Measurements from ENCODE around the gene MX2.
"Not testable (repeated sequence)": the region's sequence is repeated elsewhere in the genome, so short reads cannot be mapped to it uniquely, and the experiment has no call there.

MX2 gene, protein sequence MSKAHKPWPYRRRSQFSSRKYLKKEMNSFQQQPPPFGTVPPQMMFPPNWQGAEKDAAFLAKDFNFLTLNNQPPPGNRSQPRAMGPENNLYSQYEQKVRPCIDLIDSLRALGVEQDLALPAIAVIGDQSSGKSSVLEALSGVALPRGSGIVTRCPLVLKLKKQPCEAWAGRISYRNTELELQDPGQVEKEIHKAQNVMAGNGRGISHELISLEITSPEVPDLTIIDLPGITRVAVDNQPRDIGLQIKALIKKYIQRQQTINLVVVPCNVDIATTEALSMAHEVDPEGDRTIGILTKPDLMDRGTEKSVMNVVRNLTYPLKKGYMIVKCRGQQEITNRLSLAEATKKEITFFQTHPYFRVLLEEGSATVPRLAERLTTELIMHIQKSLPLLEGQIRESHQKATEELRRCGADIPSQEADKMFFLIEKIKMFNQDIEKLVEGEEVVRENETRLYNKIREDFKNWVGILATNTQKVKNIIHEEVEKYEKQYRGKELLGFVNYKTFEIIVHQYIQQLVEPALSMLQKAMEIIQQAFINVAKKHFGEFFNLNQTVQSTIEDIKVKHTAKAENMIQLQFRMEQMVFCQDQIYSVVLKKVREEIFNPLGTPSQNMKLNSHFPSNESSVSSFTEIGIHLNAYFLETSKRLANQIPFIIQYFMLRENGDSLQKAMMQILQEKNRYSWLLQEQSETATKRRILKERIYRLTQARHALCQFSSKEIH

DNA sequence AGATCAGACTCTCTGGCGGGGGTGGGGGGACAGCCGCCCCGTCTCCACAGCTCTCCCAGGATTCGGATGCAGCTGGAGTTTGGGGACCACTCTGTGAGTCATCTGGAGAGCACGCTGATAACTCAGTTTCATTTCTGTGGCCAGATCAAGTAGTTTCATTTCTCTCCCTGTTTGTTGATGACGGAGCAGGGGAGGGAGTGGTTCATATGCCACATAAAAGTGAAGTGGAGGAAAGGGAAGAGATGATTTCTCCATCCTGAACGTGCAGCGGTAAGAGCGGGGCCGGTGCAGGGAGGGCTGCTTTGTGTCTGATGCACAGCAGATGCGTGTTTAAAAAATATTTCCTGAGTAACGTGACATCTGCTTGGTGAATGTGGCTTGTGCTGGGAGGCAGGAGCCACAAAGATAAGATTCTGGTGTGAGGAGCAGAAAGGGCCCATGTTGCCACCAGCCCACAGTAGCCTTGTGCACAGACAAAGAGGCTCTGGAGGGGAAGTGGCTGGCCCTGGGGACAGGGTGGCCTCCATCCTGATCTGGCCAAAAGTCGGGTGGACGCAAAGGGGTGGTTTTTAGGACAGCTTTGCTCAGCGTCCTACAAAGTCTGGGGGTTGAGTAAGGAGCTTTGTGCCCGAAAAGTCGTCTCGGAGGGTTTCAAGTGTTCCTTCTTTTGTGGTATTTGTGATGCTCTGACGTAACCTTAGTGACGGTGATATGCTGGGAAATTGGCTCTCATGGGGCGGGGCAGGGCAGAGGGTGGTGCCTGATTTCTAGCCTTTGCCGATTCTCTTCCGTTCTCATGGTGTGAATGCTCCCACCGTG, at the start of gene MX2:
MX2 (plus strand) TSS at position 242 of the 819 bp plus-strand sequence. CDS start 14,880 bp downstream, outside the sequence.
- TF ChIP-seq, protein P1, sequence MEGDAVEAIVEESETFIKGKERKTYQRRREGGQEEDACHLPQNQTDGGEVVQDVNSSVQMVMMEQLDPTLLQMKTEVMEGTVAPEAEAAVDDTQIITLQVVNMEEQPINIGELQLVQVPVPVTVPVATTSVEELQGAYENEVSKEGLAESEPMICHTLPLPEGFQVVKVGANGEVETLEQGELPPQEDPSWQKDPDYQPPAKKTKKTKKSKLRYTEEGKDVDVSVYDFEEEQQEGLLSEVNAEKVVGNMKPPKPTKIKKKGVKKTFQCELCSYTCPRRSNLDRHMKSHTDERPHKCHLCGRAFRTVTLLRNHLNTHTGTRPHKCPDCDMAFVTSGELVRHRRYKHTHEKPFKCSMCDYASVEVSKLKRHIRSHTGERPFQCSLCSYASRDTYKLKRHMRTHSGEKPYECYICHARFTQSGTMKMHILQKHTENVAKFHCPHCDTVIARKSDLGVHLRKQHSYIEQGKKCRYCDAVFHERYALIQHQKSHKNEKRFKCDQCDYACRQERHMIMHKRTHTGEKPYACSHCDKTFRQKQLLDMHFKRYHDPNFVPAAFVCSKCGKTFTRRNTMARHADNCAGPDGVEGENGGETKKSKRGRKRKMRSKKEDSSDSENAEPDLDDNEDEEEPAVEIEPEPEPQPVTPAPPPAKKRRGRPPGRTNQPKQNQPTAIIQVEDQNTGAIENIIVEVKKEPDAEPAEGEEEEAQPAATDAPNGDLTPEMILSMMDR (IDR thresholded peaks at IDR 0.05; ENCODE audit: control extremely low read depth, extremely low read depth, low read depth, missing control alignments): no peak
- peak; percentile 75 for DNase-seq (ENCODE audit: extremely low spot score)
- ChIA-PET POLR2A (no interaction called here), CTCF (interaction anchor here (1.8 kb wide), 1 partner anchor 79 kb away, joined by 6 read pairs; no protein-coding TSS in a partner anchor)

DNA sequence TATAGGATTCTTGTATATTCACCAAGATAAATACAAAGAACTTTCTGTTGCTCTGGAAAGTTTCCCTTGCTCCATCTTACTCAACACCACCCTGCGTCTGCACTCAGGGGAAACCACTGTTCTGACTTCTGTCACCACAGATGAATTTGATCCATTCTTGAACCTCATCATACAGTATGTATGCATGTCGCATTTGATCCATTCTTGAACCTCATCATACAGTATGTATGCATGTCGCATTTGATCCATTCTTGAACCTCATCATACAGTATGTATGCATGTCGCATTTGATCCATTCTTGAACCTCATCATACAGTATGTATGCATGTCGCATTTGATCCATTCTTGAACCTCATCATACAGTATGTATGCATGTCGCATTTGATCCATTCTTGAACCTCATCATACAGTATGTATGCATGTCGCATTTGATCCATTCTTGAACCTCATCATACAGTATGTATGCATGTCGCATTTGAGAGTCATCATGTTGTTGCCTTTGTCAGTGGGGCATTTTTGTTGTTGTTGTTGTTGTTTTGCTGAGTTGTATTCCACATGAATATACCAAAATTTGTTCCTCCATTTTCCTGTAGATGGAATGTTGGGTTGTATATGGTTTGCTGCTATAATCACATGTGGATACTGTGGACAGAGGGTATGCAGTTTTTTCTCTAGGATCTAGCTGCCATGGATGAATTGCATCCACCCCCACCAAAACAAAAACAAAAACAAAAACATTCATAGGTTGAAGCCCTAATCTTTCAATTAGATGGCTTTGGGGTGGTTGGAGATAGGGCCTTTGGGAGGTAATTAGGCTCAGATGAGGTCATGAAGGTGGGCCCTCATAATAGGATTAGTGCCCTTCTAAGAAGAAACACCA, 48.3 kb upstream of the MX2 start:
- POLR2A ChIA-PET; CTCF ChIA-PET; DNase-seq (ENCODE audit: extremely low spot score): not testable (repeated sequence)

DNA sequence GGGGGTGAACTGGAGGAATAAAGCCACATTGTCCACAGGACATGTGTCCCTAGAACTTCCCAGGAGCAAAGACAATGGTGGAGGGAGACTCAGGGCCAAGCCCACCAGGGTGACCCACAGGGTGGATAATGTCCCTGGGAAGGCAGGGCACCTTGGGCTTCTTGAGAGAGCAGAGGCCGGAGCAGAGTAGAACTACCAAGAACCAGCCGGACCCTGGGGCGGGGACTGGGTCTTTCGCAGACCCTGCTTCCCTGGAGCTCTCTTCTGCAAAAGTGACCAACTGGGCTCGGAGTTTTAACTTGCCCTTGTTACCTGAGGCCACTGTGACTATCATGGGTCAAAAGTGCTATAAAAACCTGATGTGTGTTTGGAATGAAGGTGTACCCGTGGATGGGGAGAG, 46.1 kb upstream of the MX2 start:
- ChIA-PET CTCF (interaction anchor here (1.3 kb wide), 1 partner anchor 32 kb away, joined by 4 read pairs; no protein-coding TSS in a partner anchor), POLR2A (no interaction called here)
- TF ChIP-seq, protein P1 (IDR thresholded peaks at IDR 0.05; ENCODE audit: control extremely low read depth, extremely low read depth, low read depth, missing control alignments): no peak
- no peak for DNase-seq (ENCODE audit: extremely low spot score)

DNA sequence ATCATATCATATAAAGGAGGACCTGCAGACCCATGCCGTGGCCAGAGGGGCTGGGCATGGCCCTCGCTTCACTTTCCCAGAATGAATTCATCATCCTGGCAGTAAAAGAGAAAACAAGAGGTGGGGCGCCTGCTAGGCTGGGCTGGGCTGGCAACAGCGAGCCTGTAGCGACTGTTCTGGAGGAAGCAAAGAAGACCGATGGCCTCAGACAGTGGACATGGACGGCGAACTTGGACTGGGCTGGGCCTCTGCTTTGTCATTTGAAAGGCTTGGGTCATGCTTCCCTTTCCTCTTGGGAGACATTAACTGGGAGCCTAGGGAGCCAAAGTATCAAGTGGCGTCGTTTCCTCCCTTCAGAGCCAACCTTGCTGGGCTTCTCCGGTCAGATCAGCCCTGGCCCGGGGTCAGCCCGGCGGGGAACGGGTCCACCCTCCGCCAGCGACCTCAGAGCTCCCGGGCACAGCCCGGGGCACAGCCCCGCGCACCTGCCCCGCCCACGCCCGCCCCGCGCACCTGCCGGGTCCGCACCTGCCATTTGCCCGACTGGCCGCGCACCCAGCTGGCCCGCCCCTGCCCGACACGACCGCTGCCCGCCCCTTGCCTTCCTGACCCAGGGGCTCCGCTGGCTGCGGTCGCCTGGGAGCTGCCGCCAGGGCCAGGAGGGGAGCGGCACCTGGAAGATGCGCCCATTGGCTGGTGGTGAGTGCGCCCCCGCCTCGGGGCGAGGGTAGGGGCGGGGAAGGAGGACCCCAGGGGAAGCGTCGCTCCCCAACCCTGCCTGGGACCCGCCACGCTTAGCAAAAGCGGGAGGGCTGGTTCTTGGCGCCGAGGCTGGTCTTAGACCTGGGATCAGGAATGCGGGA, 45.4 kb upstream of the MX2 start, which contains the start of gene FAM3B:
FAM3B (plus strand) TSS at position 602 of the 863 bp plus-strand sequence; CDS start at position 681, 79 bp downstream.
- POLR2A ChIA-PET: no interaction called here

DNA sequence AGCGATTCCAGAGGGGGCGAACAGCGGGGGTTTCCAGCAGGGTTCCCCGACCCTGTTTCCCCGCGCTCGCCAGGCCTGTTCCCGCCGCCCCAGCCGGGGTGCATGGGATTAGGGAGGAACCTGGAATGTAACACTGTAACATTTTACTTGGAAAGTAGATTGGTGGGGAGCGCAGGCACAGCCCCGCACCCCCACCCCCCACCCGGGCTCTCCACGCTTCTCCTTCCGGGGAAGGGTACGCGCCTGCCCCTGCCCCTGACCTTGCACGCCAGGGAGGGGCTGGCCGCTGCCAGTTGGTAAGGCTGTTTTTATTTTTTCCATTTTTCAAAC, 44.8 kb upstream of the MX2 start:
- TF ChIP-seq, protein P1 (IDR thresholded peaks at IDR 0.05; ENCODE audit: control extremely low read depth, extremely low read depth, low read depth, missing control alignments): no peak
- CTCF ChIA-PET: no interaction called here
- DNase-seq (ENCODE audit: extremely low spot score): no peak
- POLR2A ChIA-PET: no interaction called here

More for the DNA sequence above, 45.4 kb upstream of the MX2 start, which contains the start of gene FAM3B:
- CTCF ChIA-PET: interaction anchor here (1.3 kb wide), 1 partner anchor 33 kb away, joined by 4 read pairs; no protein-coding TSS in a partner anchor
- TF ChIP-seq, protein P1 (IDR thresholded peaks at IDR 0.05; ENCODE audit: control extremely low read depth, extremely low read depth, low read depth, missing control alignments): no peak
- DNase-seq (ENCODE audit: extremely low spot score): no peak

DNA sequence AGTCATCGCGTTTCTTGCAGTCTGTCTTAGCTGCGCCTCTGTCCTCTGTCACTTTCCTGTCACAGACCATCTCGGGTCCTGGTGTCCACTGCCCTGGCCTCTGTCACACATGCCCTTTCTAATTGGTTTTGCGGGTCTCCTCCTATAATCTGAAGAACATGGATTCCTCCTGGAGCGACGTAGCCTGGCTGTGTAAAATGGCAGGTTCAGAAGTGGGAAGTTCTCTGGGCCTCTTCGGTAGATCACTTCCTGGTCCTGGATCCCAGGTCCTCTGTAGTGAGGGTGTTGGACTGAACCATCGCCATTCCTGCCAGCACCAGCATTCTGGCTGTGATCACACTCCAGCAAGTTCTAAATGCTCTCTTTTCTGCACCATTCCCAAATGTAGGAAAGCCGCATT, 44.4 kb upstream of the MX2 start:
- ChIA-PET CTCF (interaction anchor here (2.5 kb wide), 1 partner anchor 11 kb away, joined by 8 read pairs; no protein-coding TSS in a partner anchor), POLR2A (no interaction called here)
- TF ChIP-seq, protein P1 (IDR thresholded peaks at IDR 0.05; ENCODE audit: control extremely low read depth, extremely low read depth, low read depth, missing control alignments): no peak
- no peak for DNase-seq (ENCODE audit: extremely low spot score)
